ENCODE measurements around the gene SLC2A9.

SLC2A9 gene

DNA sequence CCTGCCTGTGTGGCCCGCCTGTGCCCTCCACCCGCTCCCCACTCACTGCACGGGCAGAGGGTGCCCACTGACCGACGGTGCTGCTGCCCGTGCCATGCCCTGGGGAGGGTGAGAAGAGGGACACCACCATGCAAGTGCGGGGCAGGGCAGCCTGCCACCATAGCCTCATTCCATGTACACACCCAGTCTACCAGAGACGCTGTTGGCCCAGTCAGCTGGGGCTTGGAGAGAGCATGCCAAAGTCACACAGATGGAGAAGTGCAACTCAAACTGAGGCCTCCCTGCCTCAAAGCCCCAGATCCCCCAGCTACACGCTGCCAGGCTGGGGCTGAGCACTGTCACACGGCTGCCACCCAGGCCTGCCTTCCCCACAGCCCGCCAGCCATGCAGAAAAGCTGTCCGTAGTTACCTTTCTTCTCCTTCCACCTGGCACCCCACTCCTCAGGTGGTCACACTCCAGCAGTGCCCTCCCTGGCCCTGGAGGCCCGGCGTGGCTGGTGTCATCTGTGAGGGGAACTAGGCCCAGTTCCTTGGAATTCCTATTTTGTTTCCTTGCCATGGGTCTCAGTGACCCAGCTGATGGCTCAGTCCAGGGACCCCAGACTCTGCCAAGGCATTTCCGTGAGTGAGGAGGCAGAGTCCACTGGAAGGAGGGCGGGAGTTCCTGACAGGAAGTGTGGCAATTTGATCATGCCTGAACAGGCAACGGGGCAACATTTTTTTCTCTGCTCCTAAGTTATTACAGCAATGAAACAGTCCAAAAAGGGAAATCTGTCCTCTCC lies at the start of gene SLC2A9:
TSS of gene SLC2A9 (minus strand) at position 627 of the 782 bp plus-strand sequence. CDS start at position 559, 68 bp downstream.
- no peak for DNase-seq

DNA sequence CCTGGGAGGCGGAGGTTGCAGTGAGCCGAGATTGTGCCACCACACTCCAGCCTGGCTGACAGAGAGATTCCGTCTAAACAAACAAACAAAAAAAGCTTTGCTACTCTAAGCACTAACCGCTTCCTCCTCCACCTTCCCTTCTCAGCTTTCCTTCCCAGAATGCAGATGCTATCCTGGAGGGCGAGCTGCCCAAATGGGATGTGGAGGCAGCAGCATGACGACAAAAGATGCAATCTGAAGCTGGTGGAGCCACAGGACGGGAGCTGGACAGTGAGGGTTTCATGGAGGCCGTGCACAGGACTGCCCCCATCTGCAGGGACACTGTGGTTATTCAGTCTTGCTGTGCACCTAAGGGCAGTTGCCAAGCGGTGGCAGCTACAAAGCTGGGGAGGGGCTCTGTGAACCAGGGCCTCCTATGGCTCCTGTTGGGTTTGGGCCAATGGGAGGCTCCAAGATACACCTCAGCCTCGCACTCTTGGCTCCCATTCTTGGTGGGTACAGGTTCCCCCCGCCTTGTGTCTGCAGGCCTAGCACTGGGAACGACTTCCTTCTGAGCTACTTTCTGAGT lies 47.9 kb upstream of the SLC2A9 start:
- no peak for DNase-seq

DNA sequence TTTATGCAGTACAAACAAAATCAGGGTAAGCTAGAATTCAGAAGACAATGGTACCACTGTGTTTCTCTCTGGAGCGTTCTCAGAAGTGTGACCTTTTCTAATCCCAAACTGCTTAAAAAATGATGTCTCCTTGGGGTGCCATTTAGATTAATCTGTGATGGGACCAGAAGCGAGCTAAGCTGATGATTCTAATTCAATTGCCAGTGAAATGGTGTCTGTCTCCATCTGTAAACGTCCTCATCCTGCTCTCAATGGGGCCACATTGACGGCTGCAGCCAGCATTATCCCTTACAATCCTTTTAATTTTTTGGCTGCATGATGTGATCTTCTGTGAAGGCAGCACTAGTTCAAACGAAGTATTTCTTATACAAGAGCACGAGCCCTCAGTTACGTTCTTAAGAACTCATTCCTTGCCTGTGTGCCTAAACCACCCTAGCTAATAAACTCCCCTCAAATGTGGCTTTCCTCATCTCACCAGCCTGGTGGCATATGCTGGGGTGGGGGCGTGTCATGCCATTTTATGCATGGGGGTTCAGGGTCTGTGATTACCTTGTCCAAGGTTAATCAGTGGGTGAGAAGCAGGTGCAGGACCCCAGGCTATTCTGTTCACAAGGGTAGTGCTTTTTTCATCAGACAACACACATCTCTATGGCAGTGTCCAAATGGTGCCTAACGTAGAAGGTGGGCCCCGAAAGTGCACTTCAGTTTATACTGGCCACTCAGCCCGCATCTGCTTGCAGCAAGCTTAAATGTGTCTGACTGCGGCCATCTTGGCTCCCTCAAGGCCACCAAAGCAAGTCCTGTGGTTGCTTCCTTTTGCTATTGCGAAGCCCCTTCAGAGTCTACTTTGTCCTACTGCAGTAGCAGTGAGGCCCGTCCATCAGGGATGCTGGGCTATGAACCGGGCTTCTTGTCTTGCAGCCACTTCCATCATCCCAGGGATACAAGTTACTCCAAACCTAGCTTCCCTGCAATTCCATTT lies 45.7 kb upstream of the SLC2A9 start:
- no peak for DNase-seq

- DNase-seq: no peak
Measured at GRCh38 chr4:10066206-10066605, 44.9 kb upstream of the SLC2A9 start.

DNA sequence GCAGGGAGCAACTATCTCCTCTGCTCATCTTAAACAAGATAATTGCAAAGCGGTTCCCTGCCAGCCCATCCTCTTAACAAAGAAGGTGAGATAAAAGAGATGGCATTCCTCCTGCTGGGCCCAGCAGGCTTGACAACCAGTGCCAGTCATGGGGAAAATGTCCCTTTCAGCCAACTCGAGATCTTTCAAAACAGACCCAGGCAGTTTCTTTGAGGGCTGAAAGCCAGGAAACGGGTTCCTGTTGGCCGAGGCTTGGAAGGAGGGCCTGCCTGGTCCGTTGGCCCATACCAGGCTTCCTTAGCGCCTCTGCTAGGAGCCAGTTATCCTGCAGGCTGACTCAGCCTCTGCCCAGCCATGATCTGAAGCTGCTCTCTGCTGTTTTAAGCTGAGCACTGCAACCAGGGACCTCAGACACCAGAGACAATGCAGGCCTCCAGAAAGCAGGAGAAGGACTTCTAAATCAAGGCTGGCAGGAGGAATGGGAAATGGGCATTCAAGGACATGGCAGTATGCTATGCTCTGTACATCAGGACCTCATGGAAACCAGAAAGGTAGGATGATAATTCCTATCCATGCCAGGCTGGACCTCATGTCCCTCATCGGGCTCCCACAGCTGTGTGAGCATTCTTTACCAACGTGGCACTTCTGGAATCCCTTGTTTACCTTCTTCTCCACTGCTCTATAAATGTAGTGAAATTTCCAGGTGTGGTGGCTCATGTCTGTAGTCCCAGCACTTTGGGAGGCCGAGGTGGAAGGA lies 42.4 kb upstream of the SLC2A9 start:
- no peak for DNase-seq

- no peak for DNase-seq
Measured at GRCh38 chr4:10061650-10062415, 40.5 kb upstream of the SLC2A9 start.

- no peak for DNase-seq
Measured at GRCh38 chr4:10058371-10058770, 37.1 kb upstream of the SLC2A9 start.

- no peak for DNase-seq
Measured at GRCh38 chr4:10057023-10057395, 35.7 kb upstream of the SLC2A9 start.

- no peak for DNase-seq
Measured at GRCh38 chr4:10056334-10057022, 35.2 kb upstream of the SLC2A9 start.

DNA sequence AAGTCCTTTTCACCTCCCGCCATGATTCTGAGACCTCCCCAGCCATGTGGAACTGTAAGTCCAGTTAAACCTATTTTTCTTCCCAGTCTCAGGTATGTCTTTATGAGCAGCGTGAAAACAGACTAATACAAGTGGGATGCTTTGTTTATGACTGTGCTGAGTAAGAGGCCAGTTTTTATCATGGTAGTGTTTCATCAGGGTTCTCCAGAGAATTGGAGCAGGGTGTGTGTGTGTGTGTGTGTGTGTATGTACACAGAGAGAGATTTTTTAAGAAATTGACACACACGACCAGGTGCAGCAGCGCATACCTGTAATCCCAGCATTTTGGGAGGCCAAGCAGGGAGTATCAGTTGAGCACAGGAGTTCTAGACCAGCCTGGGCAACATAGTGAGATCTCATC lies 34.6 kb upstream of the SLC2A9 start:
- no peak for DNase-seq

DNA sequence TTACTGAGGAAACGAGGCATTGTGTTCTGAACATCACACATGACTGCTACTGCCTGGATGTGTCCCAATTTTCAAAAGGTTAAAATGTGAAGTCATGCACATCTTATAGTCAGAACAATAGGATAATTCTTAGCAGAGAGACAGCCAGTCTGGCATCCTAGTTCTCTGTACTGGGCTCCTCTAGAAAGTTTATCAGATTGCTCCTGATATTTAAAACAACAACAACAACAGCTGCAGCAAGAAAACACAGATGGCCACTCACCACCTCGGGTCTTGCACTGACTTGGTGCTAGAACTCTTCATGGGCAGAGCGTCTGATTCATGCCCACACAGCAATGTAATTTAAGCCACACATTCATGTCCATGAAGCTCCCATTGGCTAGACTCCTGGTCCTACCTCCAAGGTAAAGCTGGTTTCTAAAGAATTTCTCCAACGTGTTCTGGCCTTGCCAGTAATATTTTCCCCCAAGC lies 33.3 kb upstream of the SLC2A9 start:
- DNase-seq: no peak

DNA sequence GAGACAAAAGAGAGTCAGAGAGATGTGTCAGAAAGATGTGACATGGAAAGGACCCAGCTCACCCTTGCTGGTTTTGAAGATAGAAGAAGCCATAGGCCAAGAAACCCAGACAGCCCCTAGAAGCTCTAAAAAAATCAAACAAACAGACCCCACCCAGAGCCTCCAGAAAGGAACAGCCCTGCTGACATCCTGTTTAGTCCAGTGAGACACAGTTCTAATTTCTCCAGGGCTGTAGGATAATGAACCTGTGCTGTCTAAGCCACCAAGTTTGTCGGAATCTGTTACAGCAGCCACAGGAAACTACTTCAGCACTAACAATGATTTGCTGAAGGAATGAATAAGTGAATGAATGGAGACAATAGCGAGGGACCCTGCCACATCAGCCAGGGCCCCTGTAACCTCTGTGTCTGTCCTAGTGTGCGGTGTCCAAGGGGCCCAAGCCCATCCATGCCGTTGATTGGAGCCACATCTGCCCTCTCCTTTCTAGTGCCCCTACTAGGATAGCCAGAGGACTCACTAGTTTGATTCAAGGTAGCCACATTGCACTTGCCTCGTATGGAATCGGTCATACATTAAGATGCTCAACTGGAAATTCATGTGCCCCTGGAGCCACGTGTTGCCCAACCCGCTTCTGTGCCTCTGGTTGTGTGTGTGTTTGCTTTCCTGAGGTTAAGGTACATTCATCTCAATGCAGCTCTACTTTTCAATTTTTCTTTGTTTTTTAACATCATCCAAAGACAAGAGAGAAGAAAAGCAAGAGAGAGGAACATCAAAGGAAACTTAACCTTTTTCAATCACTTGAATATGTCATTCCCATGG lies 32.5 kb upstream of the SLC2A9 start:
- no peak for DNase-seq

GRCh38 chr4:10051517-10052135 lies 30.3 kb upstream of the SLC2A9 start:
- no peak for DNase-seq

- no peak for DNase-seq
Measured at GRCh38 chr4:10050721-10051120, 29.4 kb upstream of the SLC2A9 start.

- no peak for DNase-seq
Measured at GRCh38 chr4:10050261-10050661, 29.0 kb upstream of the SLC2A9 start.

DNA sequence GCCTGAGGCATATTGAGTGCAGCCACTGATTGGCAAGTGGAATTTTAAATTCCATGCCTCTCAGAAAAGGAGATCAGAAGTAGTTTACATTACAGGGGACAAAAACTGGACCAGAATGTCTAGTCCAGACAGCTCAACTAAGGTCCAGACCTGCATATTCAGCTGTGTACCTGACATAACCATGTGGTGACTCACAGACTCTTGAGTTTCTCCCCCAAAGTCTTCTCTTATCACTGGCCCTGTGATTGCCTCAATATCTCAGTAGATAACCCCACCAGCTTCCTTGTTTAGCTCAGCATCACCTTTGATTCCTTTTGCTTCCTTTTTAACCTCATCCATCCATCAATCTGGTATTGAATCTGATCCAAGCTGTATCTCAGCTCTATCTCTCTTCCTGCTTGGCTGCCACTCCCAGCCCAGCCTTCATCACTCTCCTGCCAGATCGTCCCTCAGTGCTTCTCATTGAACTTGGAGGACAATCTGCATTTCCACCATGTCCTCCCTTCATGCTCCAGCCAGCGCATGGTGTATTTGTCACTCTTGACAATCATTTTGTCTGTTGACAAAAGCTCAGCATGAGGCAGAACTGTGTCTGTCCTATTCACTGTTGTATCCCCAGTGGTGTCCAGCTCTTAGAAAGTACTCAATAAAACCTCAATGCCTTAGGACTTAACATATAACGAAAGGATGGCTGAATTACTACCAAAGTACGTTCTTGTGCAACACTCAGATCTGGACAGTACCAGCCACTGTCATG lies 27.8 kb upstream of the SLC2A9 start:
- no peak for DNase-seq

DNA sequence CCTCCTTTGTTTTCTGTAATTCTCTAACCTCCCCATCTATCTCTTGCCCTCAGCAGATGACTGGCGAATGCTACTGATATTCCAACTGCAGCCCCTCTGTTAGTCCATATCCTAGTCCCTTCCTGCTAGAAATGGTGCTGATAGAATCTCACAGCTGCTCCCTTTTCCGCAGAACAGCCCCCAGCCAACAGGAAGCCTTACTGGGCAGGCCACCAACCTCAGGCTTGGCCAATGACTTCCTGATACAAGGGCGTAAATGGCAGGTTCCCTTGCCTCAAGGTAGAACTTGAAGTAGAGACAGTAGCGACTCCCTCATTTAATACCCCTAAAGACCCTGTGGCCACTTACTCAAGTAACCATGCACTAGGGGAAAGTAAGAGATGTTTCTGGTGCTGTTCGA lies 26.7 kb upstream of the SLC2A9 start:
- no peak for DNase-seq

- no peak for DNase-seq
Measured at GRCh38 chr4:10046471-10046870, 25.2 kb upstream of the SLC2A9 start.

- no peak for DNase-seq
Measured at GRCh38 chr4:10045481-10045880, 24.2 kb upstream of the SLC2A9 start.
